SK-N-SH treated with all-trans-retinoic acid at 6 μM for 48 hours (cell line): ENCODE measurements around the gene FRMD4A.

Source experiments
- ATAC-seq: fragments of 200-7000 bp; cut with Tn5 transposase; 3 replicates; pipeline ENCODE4 v1.9.1; 2020; ENCODE audit warnings: mild to moderate bottlenecking, moderate library complexity
- ARNTL ChIP-seq: fragments of 450-650 bp; formaldehyde crosslinking; IDR thresholded peaks from 2 replicates; pipeline ENCODE4 v1.5.0; 2020; ENCODE audit warnings: low read depth, mild to moderate bottlenecking, moderate library complexity, borderline replicate concordance
- BACH2 ChIP-seq: fragments of 250-450 bp; sonication (Bioruptor Pico); IDR thresholded peaks from 2 replicates; pipeline ENCODE4 v1.9.0; 2021; ENCODE audit warnings: mild to moderate bottlenecking, borderline replicate concordance
- CSDC2 ChIP-seq: fragments of 250-450 bp; sonication (Bioruptor Pico); IDR thresholded peaks from 2 replicates; pipeline ENCODE4 v1.5.0; 2020; ENCODE audit warnings: mild to moderate bottlenecking, moderate library complexity
- ESRRG ChIP-seq: fragments of 250-450 bp; sonication (Bioruptor Pico); IDR thresholded peaks from 2 replicates; pipeline ENCODE4 v1.6.1; 2021; ENCODE audit warnings: mild to moderate bottlenecking
- GLIS3 ChIP-seq: fragments of 250-450 bp; sonication (Bioruptor Pico); IDR thresholded peaks from 2 replicates; pipeline ENCODE4 v1.5.0; 2020; ENCODE audit warnings: mild to moderate bottlenecking, moderate library complexity
- ISL1 ChIP-seq: fragments of 250-450 bp; sonication (Bioruptor Pico); IDR thresholded peaks from 2 replicates; pipeline ENCODE4 v2.1.2; 2022; ENCODE audit warnings: mild to moderate bottlenecking, moderate library complexity
- OSR1 ChIP-seq: fragments of 250-450 bp; sonication (Bioruptor Pico); IDR thresholded peaks from 2 replicates; pipeline ENCODE4 v1.8.0; 2022; ENCODE audit warnings: moderate library complexity, mild to moderate bottlenecking, inconsistent platforms
- PPARA ChIP-seq: fragments of 250-450 bp; sonication (Bioruptor Pico); IDR thresholded peaks from 2 replicates; pipeline ENCODE4 v1.5.0; 2020; ENCODE audit warnings: mild to moderate bottlenecking, borderline replicate concordance
- RARB ChIP-seq: fragments of 250-450 bp; sonication (Bioruptor Pico); IDR thresholded peaks from 2 replicates; pipeline ENCODE4 v1.8.0; 2021; ENCODE audit warnings: mild to moderate bottlenecking, moderate library complexity
- SNAI2 ChIP-seq: fragments of 250-450 bp; sonication (Bioruptor Pico); IDR thresholded peaks from 2 replicates; pipeline ENCODE4 v1.5.0; 2020; ENCODE audit warnings: mild to moderate bottlenecking, moderate library complexity
- TCF4 ChIP-seq: fragments of 250-450 bp; sonication (Bioruptor Pico); IDR thresholded peaks from 2 replicates; pipeline ENCODE4 v1.8.0; 2021; ENCODE audit warnings: mild to moderate bottlenecking, moderate library complexity, borderline replicate concordance
- TOX ChIP-seq: fragments of 250-450 bp; sonication (Bioruptor Pico); IDR thresholded peaks from 2 replicates; pipeline ENCODE4 v1.8.0; 2021; ENCODE audit warnings: mild to moderate bottlenecking, moderate library complexity, borderline replicate concordance
- ZC3H10 ChIP-seq: fragments of 250-450 bp; sonication (Bioruptor Pico); IDR thresholded peaks from 2 replicates; pipeline ENCODE4 v1.5.1; 2021; ENCODE audit warnings: mild to moderate bottlenecking, moderate library complexity
- ZFP3 ChIP-seq: fragments of 250-450 bp; sonication (Bioruptor Pico); IDR thresholded peaks from 2 replicates; pipeline ENCODE4 v1.5.0; 2020; ENCODE audit warnings: mild to moderate bottlenecking, moderate library complexity
- ZNF565 ChIP-seq: fragments of 450-650 bp; formaldehyde crosslinking; conservative IDR thresholded peaks from 2 replicates; pipeline ENCODE4 v1.5.0; 2020; ENCODE audit warnings: low read depth, mild to moderate bottlenecking, moderate library complexity
- ZNF8 ChIP-seq: fragments of 450-650 bp; formaldehyde crosslinking; IDR thresholded peaks from 2 replicates; pipeline ENCODE4 v1.5.0; 2020; ENCODE audit warnings: mild to moderate bottlenecking, moderate library complexity
- TF ChIP-seq, protein P1 (sequence below): fragments of 250-450 bp; sonication (Bioruptor Pico); IDR thresholded peaks from 2 replicates; pipeline ENCODE4 v1.5.1; 2021; ENCODE audit warnings: mild to moderate bottlenecking, moderate library complexity
- TF ChIP-seq, protein P2 (sequence below): fragments of 250-450 bp; sonication (Bioruptor Pico); IDR thresholded peaks from 2 replicates; pipeline ENCODE4 v1.5.0; 2020; ENCODE audit warnings: mild to moderate bottlenecking, moderate library complexity
- TF ChIP-seq, protein P3 (sequence below): fragments of 250-450 bp; sonication (Bioruptor Pico); IDR thresholded peaks from 2 replicates; pipeline ENCODE4 v1.5.1; 2020; ENCODE audit warnings: low read depth, mild to moderate bottlenecking, moderate library complexity
- TF ChIP-seq, protein P4 (sequence below): fragments of 250-450 bp; sonication (Bioruptor Pico); IDR thresholded peaks from 2 replicates; pipeline ENCODE4 v1.8.0; 2021; ENCODE audit warnings: low read depth, mild to moderate bottlenecking, moderate library complexity, borderline replicate concordance

Gene FRMD4A

DNA sequence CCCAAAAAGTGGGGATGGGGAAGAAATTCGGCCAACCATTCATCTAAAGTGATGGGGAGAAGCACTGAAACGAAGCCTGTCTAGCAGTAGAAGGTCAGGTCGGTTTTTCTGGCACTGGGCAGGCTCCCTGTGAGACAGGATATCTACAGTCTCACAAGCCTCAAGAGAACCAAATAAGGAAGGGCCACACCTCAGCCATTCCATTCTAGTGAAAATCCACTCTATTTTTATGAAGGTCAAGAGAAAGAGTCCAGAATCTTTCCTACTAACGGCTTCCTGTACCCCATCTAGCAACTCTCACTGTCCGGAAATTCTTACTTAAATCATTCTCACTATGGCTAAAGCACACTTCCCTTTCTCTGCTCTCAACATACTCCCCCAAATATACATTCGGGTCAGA lies 476.9 kb downstream of the FRMD4A start:
- ATAC-seq = no peak
- TF ChIP-seq OSR1 (CRISPR knock-in tag) = no peak
- TF ChIP-seq TOX (CRISPR knock-in tag) = no peak
- TF ChIP-seq ZC3H10 (CRISPR knock-in tag) = no peak
- TF ChIP-seq, protein P1, sequence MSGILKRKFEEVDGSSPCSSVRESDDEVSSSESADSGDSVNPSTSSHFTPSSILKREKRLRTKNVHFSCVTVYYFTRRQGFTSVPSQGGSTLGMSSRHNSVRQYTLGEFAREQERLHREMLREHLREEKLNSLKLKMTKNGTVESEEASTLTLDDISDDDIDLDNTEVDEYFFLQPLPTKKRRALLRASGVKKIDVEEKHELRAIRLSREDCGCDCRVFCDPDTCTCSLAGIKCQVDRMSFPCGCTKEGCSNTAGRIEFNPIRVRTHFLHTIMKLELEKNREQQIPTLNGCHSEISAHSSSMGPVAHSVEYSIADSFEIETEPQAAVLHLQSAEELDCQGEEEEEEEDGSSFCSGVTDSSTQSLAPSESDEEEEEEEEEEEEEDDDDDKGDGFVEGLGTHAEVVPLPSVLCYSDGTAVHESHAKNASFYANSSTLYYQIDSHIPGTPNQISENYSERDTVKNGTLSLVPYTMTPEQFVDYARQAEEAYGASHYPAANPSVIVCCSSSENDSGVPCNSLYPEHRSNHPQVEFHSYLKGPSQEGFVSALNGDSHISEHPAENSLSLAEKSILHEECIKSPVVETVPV (CRISPR knock-in tag) = no peak
- TF ChIP-seq GLIS3 = no peak
- TF ChIP-seq CSDC2 (CRISPR knock-in tag) = no peak
- TF ChIP-seq, protein P2, sequence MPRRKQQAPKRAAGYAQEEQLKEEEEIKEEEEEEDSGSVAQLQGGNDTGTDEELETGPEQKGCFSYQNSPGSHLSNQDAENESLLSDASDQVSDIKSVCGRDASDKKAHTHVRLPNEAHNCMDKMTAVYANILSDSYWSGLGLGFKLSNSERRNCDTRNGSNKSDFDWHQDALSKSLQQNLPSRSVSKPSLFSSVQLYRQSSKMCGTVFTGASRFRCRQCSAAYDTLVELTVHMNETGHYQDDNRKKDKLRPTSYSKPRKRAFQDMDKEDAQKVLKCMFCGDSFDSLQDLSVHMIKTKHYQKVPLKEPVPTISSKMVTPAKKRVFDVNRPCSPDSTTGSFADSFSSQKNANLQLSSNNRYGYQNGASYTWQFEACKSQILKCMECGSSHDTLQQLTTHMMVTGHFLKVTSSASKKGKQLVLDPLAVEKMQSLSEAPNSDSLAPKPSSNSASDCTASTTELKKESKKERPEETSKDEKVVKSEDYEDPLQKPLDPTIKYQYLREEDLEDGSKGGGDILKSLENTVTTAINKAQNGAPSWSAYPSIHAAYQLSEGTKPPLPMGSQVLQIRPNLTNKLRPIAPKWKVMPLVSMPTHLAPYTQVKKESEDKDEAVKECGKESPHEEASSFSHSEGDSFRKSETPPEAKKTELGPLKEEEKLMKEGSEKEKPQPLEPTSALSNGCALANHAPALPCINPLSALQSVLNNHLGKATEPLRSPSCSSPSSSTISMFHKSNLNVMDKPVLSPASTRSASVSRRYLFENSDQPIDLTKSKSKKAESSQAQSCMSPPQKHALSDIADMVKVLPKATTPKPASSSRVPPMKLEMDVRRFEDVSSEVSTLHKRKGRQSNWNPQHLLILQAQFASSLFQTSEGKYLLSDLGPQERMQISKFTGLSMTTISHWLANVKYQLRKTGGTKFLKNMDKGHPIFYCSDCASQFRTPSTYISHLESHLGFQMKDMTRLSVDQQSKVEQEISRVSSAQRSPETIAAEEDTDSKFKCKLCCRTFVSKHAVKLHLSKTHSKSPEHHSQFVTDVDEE (CRISPR knock-in tag) = no peak
- no peak for TF ChIP-seq ZFP3 (CRISPR knock-in tag)
- TF ChIP-seq BACH2 (CRISPR knock-in tag) = no peak
- no peak for TF ChIP-seq ZNF8 (CRISPR knock-in tag)

DNA sequence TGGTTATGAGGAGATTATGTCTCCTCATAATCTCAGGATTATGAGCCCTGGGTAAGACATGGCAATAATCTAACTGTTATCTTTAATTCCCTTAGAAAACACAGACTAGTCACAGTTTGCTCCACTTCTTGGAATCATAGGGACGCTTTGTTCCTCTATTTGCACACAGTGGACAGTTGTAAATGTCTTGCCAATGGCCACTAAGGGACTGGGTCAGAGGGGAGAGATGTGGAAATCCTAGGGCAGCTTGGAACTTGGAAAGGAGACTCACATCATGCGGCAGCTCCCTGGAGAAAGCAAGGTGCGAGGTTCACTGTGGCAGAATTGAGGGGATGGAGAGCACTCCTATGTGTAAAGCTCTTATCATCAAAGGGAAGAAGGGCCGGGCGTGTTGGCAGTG lies 477.9 kb downstream of the FRMD4A start:
- ATAC-seq = no peak
- TF ChIP-seq TCF4 (CRISPR knock-in tag) (no peak), GLIS3 (no peak), ZNF565 (CRISPR knock-in tag) (no peak), PPARA (CRISPR knock-in tag) (no peak), ZC3H10 (CRISPR knock-in tag) (no peak), ESRRG (CRISPR knock-in tag) (no peak), SNAI2 (no peak), ARNTL (no peak), RARB (CRISPR knock-in tag) (no peak), OSR1 (CRISPR knock-in tag) (no peak), ISL1 (CRISPR knock-in tag) (no peak)
- TF ChIP-seq, protein P3, sequence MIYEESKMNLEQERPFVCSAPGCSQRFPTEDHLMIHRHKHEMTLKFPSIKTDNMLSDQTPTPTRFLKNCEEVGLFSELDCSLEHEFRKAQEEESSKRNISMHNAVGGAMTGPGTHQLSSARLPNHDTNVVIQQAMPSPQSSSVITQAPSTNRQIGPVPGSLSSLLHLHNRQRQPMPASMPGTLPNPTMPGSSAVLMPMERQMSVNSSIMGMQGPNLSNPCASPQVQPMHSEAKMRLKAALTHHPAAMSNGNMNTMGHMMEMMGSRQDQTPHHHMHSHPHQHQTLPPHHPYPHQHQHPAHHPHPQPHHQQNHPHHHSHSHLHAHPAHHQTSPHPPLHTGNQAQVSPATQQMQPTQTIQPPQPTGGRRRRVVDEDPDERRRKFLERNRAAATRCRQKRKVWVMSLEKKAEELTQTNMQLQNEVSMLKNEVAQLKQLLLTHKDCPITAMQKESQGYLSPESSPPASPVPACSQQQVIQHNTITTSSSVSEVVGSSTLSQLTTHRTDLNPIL (CRISPR knock-in tag) = no peak
- TF ChIP-seq, protein P4, sequence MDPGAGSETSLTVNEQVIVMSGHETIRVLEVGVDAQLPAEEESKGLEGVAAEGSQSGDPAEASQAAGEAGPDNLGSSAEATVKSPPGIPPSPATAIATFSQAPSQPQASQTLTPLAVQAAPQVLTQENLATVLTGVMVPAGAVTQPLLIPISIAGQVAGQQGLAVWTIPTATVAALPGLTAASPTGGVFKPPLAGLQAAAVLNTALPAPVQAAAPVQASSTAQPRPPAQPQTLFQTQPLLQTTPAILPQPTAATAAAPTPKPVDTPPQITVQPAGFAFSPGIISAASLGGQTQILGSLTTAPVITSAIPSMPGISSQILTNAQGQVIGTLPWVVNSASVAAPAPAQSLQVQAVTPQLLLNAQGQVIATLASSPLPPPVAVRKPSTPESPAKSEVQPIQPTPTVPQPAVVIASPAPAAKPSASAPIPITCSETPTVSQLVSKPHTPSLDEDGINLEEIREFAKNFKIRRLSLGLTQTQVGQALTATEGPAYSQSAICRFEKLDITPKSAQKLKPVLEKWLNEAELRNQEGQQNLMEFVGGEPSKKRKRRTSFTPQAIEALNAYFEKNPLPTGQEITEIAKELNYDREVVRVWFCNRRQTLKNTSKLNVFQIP (CRISPR knock-in tag) = no peak
- TF ChIP-seq, protein P2 (CRISPR knock-in tag) = no peak
- TF ChIP-seq, protein P1 (CRISPR knock-in tag) = no peak
